NCI-H1048 (cell line): ENCODE data around the gene RAB3A.
A peak's percentile ranks its signal among the peaks of the same experiment; 100 is the strongest.

Experiments
- DNase-seq: peaks from one replicate; lab custom pipeline; 2025; lab: John Stamatoyannopoulos, UW

RAB3A gene

GRCh38 chr19:18197306-18197705 is 6.5 kb downstream of the RAB3A start:
- DNase-seq: no peak

GRCh38 chr19:18196511-18196845 is 7.4 kb downstream of the RAB3A start:
- DNase-seq: no peak

GRCh38 chr19:18194554-18195238 is 9.1 kb downstream of the RAB3A start:
- DNase-seq: no peak

- no peak for DNase-seq
These were observed 9.7 kb downstream of the RAB3A start for GRCh38 chr19:18194181-18194530.

GRCh38 chr19:18193388-18194180 is 10.3 kb downstream of the RAB3A start:
- DNase-seq: no peak

- DNase-seq: peak; percentile 99
These were observed 11.0 kb downstream of the RAB3A start, which contains the start of gene MPV17L2 for GRCh38 chr19:18192673-18193387. TSS of gene MPV17L2 (plus strand) at chr19:18193218. CDS start at chr19:18193282, 64 bp downstream.

GRCh38 chr19:18191640-18192062 is 12.2 kb downstream of the RAB3A start:
- DNase-seq: no peak

GRCh38 chr19:18190278-18190677 is 13.6 kb downstream of the RAB3A start:
- DNase-seq: no peak

- DNase-seq: no peak
These were observed 18.3 kb downstream of the RAB3A start for GRCh38 chr19:18185538-18185937.

GRCh38 chr19:18183529-18183928 is 20.3 kb downstream of the RAB3A start:
- DNase-seq: no peak

GRCh38 chr19:18179957-18180356 is 23.9 kb downstream of the RAB3A start:
- DNase-seq: no peak

- no peak for DNase-seq
These were observed 27.2 kb downstream of the RAB3A start for GRCh38 chr19:18176367-18177310.

GRCh38 chr19:18174983-18175382 is 28.9 kb downstream of the RAB3A start:
- no peak for DNase-seq

GRCh38 chr19:18173572-18174288 is 30.1 kb downstream of the RAB3A start, which contains the start of gene IFI30:
TSS of gene IFI30 (plus strand) at chr19:18173813. CDS start at chr19:18173842, 29 bp downstream.
- DNase-seq: no peak

- no peak for DNase-seq
These were observed 30.7 kb downstream of the RAB3A start for GRCh38 chr19:18173054-18173571.

- no peak for DNase-seq
These were observed 31.4 kb downstream of the RAB3A start for GRCh38 chr19:18172331-18173053.

GRCh38 chr19:18171605-18172327 is 32.1 kb downstream of the RAB3A start:
- DNase-seq: no peak

GRCh38 chr19:18170714-18171255 is 33.1 kb downstream of the RAB3A start:
- no peak for DNase-seq
